Activated CD4-positive, alpha-beta T cell treated with anti-CD3 and anti-CD28 coated beads, Interleukin-2, Interleukin-6, amounts not matched to agents 100 ng/mL and 50 ng/mL, durations not matched to agents 16 hours and 8 hours (primary cell): ENCODE results near the gene SLC30A4.
A peak's percentile ranks its signal among the peaks of the same experiment; 100 is the strongest.

Experiments
- DNase-seq: peaks from one replicate; pipeline ENCODE4 v3.0.0-alpha.2; 2020

SLC30A4 gene

DNA sequence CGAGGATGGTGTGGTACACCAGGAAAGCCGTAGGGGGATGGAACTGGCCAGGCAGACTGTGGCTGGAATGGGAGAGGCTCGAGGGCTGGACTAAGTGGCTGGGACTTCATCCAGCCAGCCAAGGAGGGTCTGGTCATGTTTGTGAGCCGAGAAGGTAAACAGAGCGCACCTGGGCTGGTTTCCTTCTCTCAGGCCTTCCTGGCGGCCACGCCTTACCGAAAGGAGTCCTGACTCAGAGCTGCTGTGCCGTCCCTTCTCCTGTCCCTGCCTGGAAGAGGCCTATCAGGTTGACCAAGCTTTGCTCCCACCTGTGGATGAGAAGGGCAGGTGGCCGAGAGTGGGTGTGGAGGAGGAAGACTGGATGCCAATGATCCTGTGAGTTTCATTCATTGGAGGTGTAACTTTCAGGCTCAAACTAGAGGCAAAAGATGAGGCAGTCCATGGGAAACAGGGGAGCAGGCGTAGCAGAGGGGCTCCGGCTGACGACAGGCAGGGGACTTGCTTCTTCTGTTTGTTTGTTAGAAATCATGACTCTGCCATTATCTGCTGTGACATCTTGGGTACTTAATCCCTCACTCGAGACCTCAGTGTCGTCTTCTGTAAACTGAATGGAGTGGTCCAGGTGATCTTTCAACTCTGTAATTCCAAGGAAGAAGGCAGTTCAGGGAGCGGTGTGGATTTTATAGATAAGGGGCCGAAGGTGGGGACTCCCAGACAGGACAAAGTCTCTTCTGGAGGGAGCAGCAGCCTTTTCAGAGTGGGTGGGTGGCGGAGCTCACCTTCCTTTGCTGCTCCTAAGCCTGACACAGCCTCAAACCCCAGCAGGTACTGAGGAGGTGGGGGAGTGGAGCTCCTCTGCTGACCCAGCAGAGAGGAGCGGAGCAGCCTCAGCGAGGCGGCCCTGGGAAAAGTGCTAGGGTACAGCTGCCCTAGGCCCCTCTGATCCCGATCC, 72.4 kb downstream of the SLC30A4 start:
- DNase-seq, result no peak

- no peak for DNase-seq
Measured at GRCh38 chr15:45449395-45449794, 73.2 kb downstream of the SLC30A4 start.

- DNase-seq, result no peak
Measured at GRCh38 chr15:45448066-45448915, 74.3 kb downstream of the SLC30A4 start.

GRCh38 chr15:45443645-45444044, 78.9 kb downstream of the SLC30A4 start:
- no peak for DNase-seq

- no peak for DNase-seq
Measured at GRCh38 chr15:45442507-45443135, 79.9 kb downstream of the SLC30A4 start.

- no peak for DNase-seq
Measured at GRCh38 chr15:45441686-45442085, 80.9 kb downstream of the SLC30A4 start.

- DNase-seq, result no peak
Measured at GRCh38 chr15:45441036-45441435, 81.5 kb downstream of the SLC30A4 start.

DNA sequence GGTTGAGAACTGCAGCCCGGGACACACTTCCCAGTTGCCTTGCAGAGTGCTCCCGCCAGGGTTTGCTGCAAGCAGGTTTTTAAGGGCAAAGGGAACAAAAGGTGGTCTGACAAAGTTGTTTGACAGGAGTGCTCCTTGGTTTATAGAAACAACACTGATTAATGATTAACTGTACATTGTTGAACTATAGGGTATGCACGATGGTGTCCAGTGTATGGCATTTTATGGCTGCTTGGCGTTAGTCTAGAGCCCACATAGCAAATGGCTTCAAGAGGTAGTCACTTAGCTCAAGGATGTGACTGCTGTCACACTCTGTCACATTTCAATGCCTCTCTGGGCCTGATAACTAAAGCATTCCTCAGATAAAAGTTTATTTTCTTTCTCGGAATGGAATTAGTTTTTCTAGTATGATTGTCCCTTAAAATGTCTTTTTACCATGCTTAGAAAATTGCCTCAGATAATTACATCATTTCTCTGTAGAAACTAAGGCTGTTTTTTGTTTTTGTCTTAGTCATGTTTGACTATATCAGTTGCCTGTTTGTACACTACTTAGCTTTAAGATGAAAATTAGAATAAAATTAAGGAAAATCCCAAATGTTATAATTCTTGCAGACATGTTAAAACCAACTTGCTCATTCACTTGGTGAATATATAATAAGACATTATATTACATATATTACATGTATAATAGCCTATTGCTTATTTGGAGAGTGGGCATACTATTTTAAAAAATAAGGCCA, 82.9 kb downstream of the SLC30A4 start:
- DNase-seq, result no peak

- DNase-seq, result no peak
Measured at GRCh38 chr15:45435124-45435903, 87.2 kb downstream of the SLC30A4 start.

DNA sequence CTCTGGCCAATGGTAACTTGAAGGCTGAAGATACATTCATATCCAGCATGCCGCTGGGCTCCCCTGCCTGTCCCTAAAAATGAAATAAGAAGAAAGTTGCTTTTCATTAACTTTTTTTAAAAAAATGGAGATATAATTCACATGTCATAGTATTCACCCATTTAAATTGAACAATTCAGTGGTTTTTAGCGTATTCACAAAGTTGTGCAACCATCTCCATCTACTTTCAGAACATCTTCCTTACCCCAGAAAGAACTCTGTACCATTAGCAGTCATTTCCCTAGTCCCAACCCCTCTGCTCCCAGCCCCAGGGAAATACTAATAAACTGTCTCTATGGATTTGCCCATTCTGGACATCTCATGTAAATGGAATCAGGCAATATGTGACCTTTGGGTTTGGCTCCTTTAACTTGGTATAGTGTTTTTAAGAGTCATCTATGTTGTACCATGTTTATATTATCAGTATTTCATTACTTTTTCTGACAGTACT, 88.4 kb downstream of the SLC30A4 start:
- no peak for DNase-seq

DNA sequence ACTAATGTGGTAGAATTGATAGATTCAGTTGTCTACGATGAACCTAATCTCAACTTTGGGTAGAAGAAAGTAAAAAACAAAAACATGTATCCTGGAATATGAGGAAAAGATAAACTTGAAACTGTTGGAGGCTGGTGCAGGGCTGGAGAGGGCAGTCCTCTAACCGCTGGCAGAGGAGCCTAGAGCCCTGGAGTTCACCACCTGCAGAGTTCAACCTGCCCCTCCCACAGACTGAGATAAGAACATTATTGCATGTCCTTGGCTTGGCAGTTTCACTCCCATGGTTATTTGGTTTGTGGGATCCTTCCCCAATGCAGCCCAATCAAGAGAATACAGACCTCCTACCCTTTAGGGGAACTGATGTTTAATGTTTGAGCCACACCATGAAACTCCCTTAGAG, 91.0 kb downstream of the SLC30A4 start:
- DNase-seq, result no peak

- peak; percentile 90 for DNase-seq
Measured at GRCh38 chr15:45429941-45430792, 92.4 kb downstream of the SLC30A4 start.
